ENCODE data around the gene DCP2.

GRCh38 chr5:113000466-113000865, 23.9 kb downstream of the DCP2 start:
- TF ChIP-seq CTCF (IDR thresholded peaks at IDR 0.05; ENCODE audit: insufficient read depth, low read length, poor library complexity, severe bottlenecking) (no peak), EZH2phosphoT487 (conservative IDR thresholded peaks at IDR 0.05; ENCODE audit: low read length) (no peak)

All from SU-DHL-6 (cell line).